Measurements from ENCODE around the gene PIK3R1.

Gene PIK3R1

DNA sequence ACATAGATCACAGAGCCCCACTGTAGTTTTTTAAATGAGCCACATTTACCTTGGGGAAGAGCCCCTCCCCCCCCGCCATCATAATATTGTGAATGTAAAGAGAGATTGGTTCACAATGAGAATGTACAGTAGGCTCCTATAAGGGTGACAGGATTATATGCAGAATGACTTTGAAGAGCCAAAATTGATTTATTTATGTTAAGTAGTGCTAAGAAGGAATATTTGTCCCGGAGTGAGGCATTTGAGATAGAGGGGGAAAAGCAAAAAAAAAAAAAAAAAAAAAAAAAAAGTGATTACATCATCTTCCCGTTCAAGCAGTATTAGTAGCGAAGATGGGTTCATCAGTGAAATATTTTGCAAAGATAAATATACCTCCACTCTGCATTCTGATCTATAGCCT, 73.9 kb downstream of the PIK3R1 start:
- peaks cover 33% of the 10 kb centered on the region for H3K4me1 ChIP-seq (ENCODE audit: control insufficient read depth, low read length)
- H3K9me3 ChIP-seq (ENCODE audit: control insufficient read depth, insufficient read depth, low read length): no peaks in the 10 kb centered on the region
- no peaks in the 10 kb centered on the region for H3K27me3 ChIP-seq (ENCODE audit: control insufficient read depth, low read length)
- peaks cover 13% of the 10 kb centered on the region; the same call in 1 of the 2 replicates for H3F3A ChIP-seq (ENCODE audit: control insufficient read depth, insufficient read depth)
- peaks cover 33% of the 10 kb centered on the region for H3K36me3 ChIP-seq (ENCODE audit: control insufficient read depth, low read length)
- H3K27ac ChIP-seq (ENCODE audit: low read depth, low read length): no peak overlapping the region
- H3K4me3 ChIP-seq (ENCODE audit: low read length): no peak overlapping the region
- H3K9me2 ChIP-seq (replicated peaks; ENCODE audit: control insufficient read depth, low read length): no peaks in the 10 kb centered on the region
- TF ChIP-seq EZH2phosphoT487 (IDR thresholded peaks at IDR 0.05; ENCODE audit: borderline replicate concordance, low read length) (no peak), CTCF (IDR thresholded peaks at IDR 0.05; ENCODE audit: low read depth, low read length, poor library complexity, severe bottlenecking) (no peak)
- no peaks in the 10 kb centered on the region for H4K20me1 ChIP-seq (ENCODE audit: control insufficient read depth, insufficient read depth, low read depth, low read length)
- H3K79me2 ChIP-seq (ENCODE audit: control insufficient read depth, low read length): 0 out of 2 replicates have a peak, but pooled peaks cover 2% of the 10 kb centered on the region
- no peak overlapping the region for H3K4me2 ChIP-seq (ENCODE audit: low read length)

- Histone ChIP-seq H3F3A (ENCODE audit: control insufficient read depth, insufficient read depth) (peaks cover 13% of the 10 kb centered on the region; the same call in 1 of the 2 replicates), H3K27me3 (ENCODE audit: control insufficient read depth, low read length) (no peaks in the 10 kb centered on the region), H3K4me2 (ENCODE audit: low read length) (no peak overlapping the region), H3K36me3 (ENCODE audit: control insufficient read depth, low read length) (peaks cover 34% of the 10 kb centered on the region), H3K4me1 (ENCODE audit: control insufficient read depth, low read length) (peaks cover 32% of the 10 kb centered on the region), H3K27ac (ENCODE audit: low read depth, low read length) (no peak overlapping the region), H3K9me2 (replicated peaks; ENCODE audit: control insufficient read depth, low read length) (no peaks in the 10 kb centered on the region), H3K9me3 (ENCODE audit: control insufficient read depth, insufficient read depth, low read length) (no peaks in the 10 kb centered on the region), H3K4me3 (ENCODE audit: low read length) (no peak overlapping the region), H4K20me1 (ENCODE audit: control insufficient read depth, insufficient read depth, low read depth, low read length) (no peaks in the 10 kb centered on the region), H3K79me2 (ENCODE audit: control insufficient read depth, low read length) (0 out of 2 replicates have a peak, but pooled peaks cover 2% of the 10 kb centered on the region)
- TF ChIP-seq CTCF (IDR thresholded peaks at IDR 0.05; ENCODE audit: low read depth, low read length, poor library complexity, severe bottlenecking) (no peak), EZH2phosphoT487 (IDR thresholded peaks at IDR 0.05; ENCODE audit: borderline replicate concordance, low read length) (no peak)
These were observed 74.7 kb downstream of the PIK3R1 start for GRCh38 chr5:68290260-68290674.

DNA sequence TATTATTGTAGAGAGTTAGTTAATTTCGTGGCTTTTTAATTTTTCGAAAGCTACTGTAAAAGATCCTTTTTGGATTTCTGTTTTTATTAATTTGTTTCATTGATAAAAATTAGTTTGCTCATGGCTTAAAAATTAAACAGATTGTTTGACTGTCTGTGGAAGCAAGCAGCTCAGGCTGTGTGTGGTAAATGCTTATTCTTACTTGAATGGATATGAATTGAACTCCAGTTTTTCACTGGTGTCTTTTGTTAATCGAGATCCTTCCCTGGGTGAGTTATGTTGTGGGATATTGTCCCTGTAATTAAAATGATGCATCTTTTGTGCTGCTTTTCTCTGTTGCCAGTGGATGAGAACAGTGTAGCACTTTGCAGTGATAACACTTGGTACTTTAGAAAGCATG, 75.3 kb downstream of the PIK3R1 start:
- Histone ChIP-seq H3K27me3 (ENCODE audit: control insufficient read depth, low read length) (no peaks in the 10 kb centered on the region), H3K9me2 (replicated peaks; ENCODE audit: control insufficient read depth, low read length) (no peaks in the 10 kb centered on the region), H3F3A (ENCODE audit: control insufficient read depth, insufficient read depth) (peaks cover 7% of the 10 kb centered on the region; the same call in 1 of the 2 replicates), H3K27ac (ENCODE audit: low read depth, low read length) (no peak overlapping the region), H3K4me2 (ENCODE audit: low read length) (no peak overlapping the region), H3K9me3 (ENCODE audit: control insufficient read depth, insufficient read depth, low read length) (no peaks in the 10 kb centered on the region), H4K20me1 (ENCODE audit: control insufficient read depth, insufficient read depth, low read depth, low read length) (no peaks in the 10 kb centered on the region), H3K4me1 (ENCODE audit: control insufficient read depth, low read length) (peaks cover 30% of the 10 kb centered on the region), H3K36me3 (ENCODE audit: control insufficient read depth, low read length) (peaks cover 38% of the 10 kb centered on the region), H3K79me2 (ENCODE audit: control insufficient read depth, low read length) (0 out of 2 replicates have a peak, but pooled peaks cover 2% of the 10 kb centered on the region), H3K4me3 (ENCODE audit: low read length) (no peak overlapping the region)
- TF ChIP-seq CTCF (IDR thresholded peaks at IDR 0.05; ENCODE audit: low read depth, low read length, poor library complexity, severe bottlenecking) (no peak), EZH2phosphoT487 (IDR thresholded peaks at IDR 0.05; ENCODE audit: borderline replicate concordance, low read length) (no peak)
